Keratinocyte (primary cell): Measurements from ENCODE around the gene PARPBP.

Source experiments
- CTCF ChIP-seq, 3 experiments: IDR thresholded peaks in 1 of 3; conservative IDR thresholded peaks in 1 of 3; optimal IDR thresholded peaks in 1 of 3; 2 replicates in 2 of 3; 3 replicates in 1 of 3; pipeline versions ENCODE3 to v1.5.1; 2011; ENCODE audit warnings: low read length in 3 of 3, mild to moderate bottlenecking in 3 of 3, moderate library complexity in 2 of 3, control low read depth in 1 of 3, inconsistent platforms in 1 of 3; ENCODE audit not compliant: insufficient read depth in 2 of 3; ENCODE audit errors: extremely low read depth in 1 of 3
- EZH2 ChIP-seq: IDR thresholded peaks from one replicate; pipeline ENCODE4 v1.6.1; 2012; ENCODE audit warnings: inconsistent platforms, mild to moderate bottlenecking, low read length, moderate library complexity

GRCh38 chr12:102120886-102121285, 903 bp downstream of the PARPBP start:
- TF ChIP-seq EZH2 (no peak), CTCF (optimal IDR thresholded peaks at IDR 0.05 in 1 of 3, IDR thresholded peaks at IDR 0.05 in 1 of 3, conservative IDR thresholded peaks at IDR 0.05 in 1 of 3; ENCODE audit: extremely low read depth in 1 of 3, insufficient read depth in 2 of 3, low read length in 3 of 3) (no peak)
